Tibial artery (tissue), 4 donors: ENCODE data around the gene ACVR1B.

Experiments used
- DNase-seq, 2 donors: peaks; one replicate each; pipeline ENCODE4 v3.0.0-alpha.2; 2019
- H3K27ac ChIP-seq, 2 donors: fragments of 200-600 bp; sonication (generic) in 1 of 2; 1 replicate in 1 of 2; 2 replicates in 1 of 2; pipeline ENCODE4 v1.5.1; 2018 to 2019; ENCODE audit warnings: mild to moderate bottlenecking in 1 of 2
- H3K27me3 ChIP-seq, 2 donors: fragments of 200-600 bp; sonication (generic) in 1 of 2; one replicate each; pipeline versions ENCODE4 v1.5.1 to v1.6.0; 2016 to 2019
- H3K36me3 ChIP-seq, 3 donors: fragments of 200-600 bp; sonication (generic) in 2 of 3; one replicate each; pipeline ENCODE4 v1.5.1; 2016 to 2019; ENCODE audit warnings: mild to moderate bottlenecking in 2 of 3
- H3K4me1 ChIP-seq, 4 donors: fragments of 200-600 bp; sonication (generic) in 2 of 4; 1 replicate in 3 of 4; 2 replicates in 1 of 4; pipeline ENCODE4 v1.5.1; 2016 to 2019
- H3K4me3 ChIP-seq, 2 donors: fragments of 200-600 bp; sonication (generic) in 1 of 2; 1 replicate in 1 of 2; 2 replicates in 1 of 2; pipeline ENCODE4 v1.5.1; 2018 to 2019; ENCODE audit warnings: mild to moderate bottlenecking in 2 of 2
- H3K9me3 ChIP-seq, 3 donors: fragments of 200-600 bp; sonication (generic) in 1 of 3; one replicate each; pipeline ENCODE4 v1.5.1; 2016 to 2019
- CTCF ChIP-seq, 2 experiments: fragments of 200-600 bp in 1 of 2; fragments of 450-650 bp in 1 of 2; IDR thresholded peaks; one replicate each; pipeline ENCODE4 v1.5.1; 2017 to 2019; ENCODE audit warnings: antibody characterized with exemption in 2 of 2, mild to moderate bottlenecking in 1 of 2, moderate library complexity in 1 of 2
- intact Hi-C: fragments of 100-400 bp; cut with DNase I; formaldehyde crosslinking; loops from one replicate; pipeline ENCODE4 v1.15.0; 2023; ENCODE audit warnings: low total_unique reads

Gene ACVR1B

DNA sequence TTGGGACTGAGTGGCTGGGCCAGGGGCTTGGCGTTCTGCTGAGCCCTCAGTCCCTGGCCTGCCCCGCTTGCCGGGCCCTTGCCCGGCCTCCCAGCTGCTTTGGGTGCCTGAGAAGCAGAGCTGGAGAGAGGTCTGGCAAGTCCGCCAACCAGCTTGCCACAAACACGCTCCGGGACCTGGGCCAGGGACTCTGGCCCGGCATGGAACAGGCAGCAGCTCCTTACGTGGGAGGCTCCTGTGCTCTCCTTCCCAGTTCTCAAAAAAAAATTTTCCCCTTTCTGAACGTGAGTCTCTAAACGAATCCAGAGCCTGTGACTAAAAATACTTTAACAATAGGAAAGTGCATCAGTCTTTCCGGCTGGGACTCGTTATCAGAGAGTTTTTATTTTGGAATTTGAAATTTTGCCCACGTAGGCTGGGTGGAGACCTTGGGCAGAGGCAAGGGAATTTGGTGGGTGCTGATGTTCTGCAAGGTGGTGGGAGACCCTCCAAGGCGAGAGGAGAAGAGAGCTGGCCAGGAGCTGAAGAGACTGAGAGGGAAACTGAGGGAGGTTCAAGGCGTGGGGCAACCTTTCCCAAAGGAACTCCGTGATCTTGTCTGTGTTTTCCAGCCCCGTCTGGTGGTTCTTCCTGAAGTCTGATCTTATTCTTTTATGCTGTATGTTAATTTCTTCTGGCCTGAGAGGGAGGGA is 92.9 kb downstream of the ACVR1B start:
- no peak for TF ChIP-seq CTCF (IDR thresholded peaks at IDR 0.05)
- Histone ChIP-seq H3K36me3 (peaks cover 0 to 10% (median 0%) of the 10 kb centered on the region in 3 donors), H3K27me3 (no peaks in the 10 kb centered on the region), H3K4me3 (peak overlapping the region; percentile 44 to 53), H3K9me3 (no peaks in the 10 kb centered on the region), H3K4me1 (peaks cover 0 to 68% (median 52%) of the 10 kb centered on the region in 4 donors), H3K27ac (peak overlapping the region; percentile 96)
- peak; percentile 92 to 98 for DNase-seq
- intact Hi-C loops = no loop called here

GRCh38 chr12:52045794-52046199 is 94.3 kb downstream of the ACVR1B start:
- peak overlapping the region; percentile 96 for H3K27ac ChIP-seq
- no peak for TF ChIP-seq CTCF (IDR thresholded peaks at IDR 0.05)
- peak overlapping the region in 1 of 2 donors; percentile 53 for H3K4me3 ChIP-seq
- DNase-seq = no peak
- intact Hi-C loops = no loop called here
- no peaks in the 10 kb centered on the region for H3K27me3 ChIP-seq
- H3K9me3 ChIP-seq = no peaks in the 10 kb centered on the region
- peaks cover 0 to 10% (median 0%) of the 10 kb centered on the region in 3 donors for H3K36me3 ChIP-seq
- H3K4me1 ChIP-seq = peaks cover 0 to 79% (median 65%) of the 10 kb centered on the region in 4 donors
